Smooth muscle cell (in vitro differentiated cells): ENCODE data around the gene CASP3. TPM values are rescaled to one million over a fixed set of nuclear protein-coding genes. Genes with fewer than 3 reads are reported as not detected.

ENCODE experiments used
- DNase-seq: peaks from one replicate; lab custom pipeline; 2025; ENCODE audit not compliant: unreplicated experiment; lab: John Stamatoyannopoulos, UW
- H2AFZ ChIP-seq: fragments of 200-600 bp; sonication (generic); 2 replicates; pipeline ENCODE4 v1.6.0; 2016; ENCODE audit warnings: antibody characterized with exemption, low read depth, mild to moderate bottlenecking
- H3F3A ChIP-seq: fragments of 200-600 bp; sonication (generic); 2 replicates; pipeline ENCODE4 v1.6.0; 2017; ENCODE audit warnings: antibody characterized with exemption, low read depth
- H3K27ac ChIP-seq: fragments of 200-600 bp; sonication (generic); 2 replicates; pipeline ENCODE4 v1.5.1; 2016; ENCODE audit warnings: low read depth, mild to moderate bottlenecking
- H3K27me3 ChIP-seq: fragments of 200-600 bp; sonication (generic); 2 replicates; pipeline ENCODE4 v1.6.1; 2016; ENCODE audit warnings: low read depth, mild to moderate bottlenecking
- H3K36me3 ChIP-seq: fragments of 200-600 bp; sonication (generic); 2 replicates; pipeline ENCODE4 v1.5.1; 2016; ENCODE audit warnings: low read depth
- H3K4me1 ChIP-seq: fragments of 200-600 bp; sonication (generic); 2 replicates; pipeline ENCODE4 v1.5.1; 2016; ENCODE audit warnings: low read depth
- H3K4me2 ChIP-seq: fragments of 200-600 bp; sonication (generic); 2 replicates; pipeline ENCODE4 v1.6.0; 2016; ENCODE audit warnings: mild to moderate bottlenecking
- H3K4me3 ChIP-seq: fragments of 200-600 bp; sonication (generic); 2 replicates; pipeline ENCODE4 v1.5.1; 2016; ENCODE audit warnings: mild to moderate bottlenecking
- H3K79me2 ChIP-seq: fragments of 200-600 bp; sonication (generic); 2 replicates; pipeline ENCODE4 v1.6.0; 2016; ENCODE audit warnings: low read depth, mild to moderate bottlenecking
- H3K9ac ChIP-seq: fragments of 200-600 bp; sonication (generic); 2 replicates; pipeline ENCODE4 v1.6.0; 2016; ENCODE audit warnings: low read depth
- H3K9me3 ChIP-seq: fragments of 200-600 bp; sonication (generic); replicated peaks from 2 replicates; pipeline ENCODE4 v1.5.1; 2016; ENCODE audit warnings: low read depth
- H4K20me1 ChIP-seq: fragments of 200-600 bp; sonication (generic); 2 replicates; pipeline ENCODE4 v1.6.0; 2016; ENCODE audit warnings: low read depth
- WGBS: methylation state at CpG from one replicate; pipeline ENCODE4 v1.1.7; 2016; ENCODE audit warnings: low lambda C conversion rate; 5-methylcytosine and 5-hydroxymethylcytosine counted together
- polyA plus RNA-seq: library from polyadenylated mRNA; unstranded; fragments of >200 nt; fragmentation: Nextera tagmentation; extraction: Ambion mirVana; gene quantifications from 2 replicates; pipeline ENCODE4 v1.2.1, GENCODE V29; 2016
- total RNA-seq: library from RNA; depleted of rRNA; stranded (reverse); fragments of >200 nt; gene quantifications from 2 replicates; pipeline ENCODE4 v1.2.3, GENCODE V29; 2014
- TF ChIP-seq, protein P1 (sequence below): fragments of 200-600 bp; sonication (generic); IDR thresholded peaks from 2 replicates; pipeline ENCODE4 v1.5.1; 2017; ENCODE audit warnings: borderline replicate concordance, mild to moderate bottlenecking, antibody characterized with exemption; ENCODE audit not compliant: insufficient read depth, poor library complexity, severe bottlenecking

CASP3 gene
- total and polyA plus RNA-seq, 2 experiments from 2014 or later = 35.7 to 48.5 TPM

DNA sequence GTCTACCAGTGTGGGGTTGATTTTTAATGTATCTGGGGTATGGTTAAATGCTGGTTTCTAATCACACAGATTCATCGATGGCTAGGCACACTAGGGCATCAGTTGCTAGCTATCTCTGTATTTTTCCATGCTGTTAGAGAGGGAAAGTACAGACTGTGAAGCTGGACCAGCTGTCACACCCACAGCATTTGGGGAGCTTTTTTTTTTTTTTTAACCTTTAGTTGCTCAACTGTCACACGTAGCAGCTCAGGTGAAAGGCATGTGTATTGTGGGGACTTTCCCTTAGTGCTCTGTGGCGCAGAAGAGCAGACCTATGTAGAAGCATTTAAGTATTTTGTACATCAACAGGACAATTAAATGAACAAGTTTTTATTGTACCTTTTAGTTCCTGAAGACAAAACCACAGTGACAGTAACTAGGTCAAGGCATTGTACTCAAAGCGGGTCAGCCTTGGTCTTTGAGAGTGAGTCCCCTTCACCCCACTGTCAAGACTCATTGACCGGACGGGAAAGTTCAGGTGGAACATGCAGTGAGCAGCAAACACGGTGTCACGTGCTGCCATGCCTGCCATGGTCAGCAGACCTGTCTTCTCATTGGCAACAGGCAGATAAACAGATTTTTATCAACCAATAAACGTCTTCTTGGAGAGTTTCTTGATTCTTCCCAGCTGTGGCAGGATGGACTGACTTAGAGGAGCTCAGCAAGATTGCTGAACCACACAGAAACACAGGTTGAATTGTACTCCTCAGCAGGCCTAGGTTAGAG is 65.3 kb downstream of the CASP3 start:
- H3K27me3 ChIP-seq = no peaks in the 10 kb centered on the region
- TF ChIP-seq, protein P1, sequence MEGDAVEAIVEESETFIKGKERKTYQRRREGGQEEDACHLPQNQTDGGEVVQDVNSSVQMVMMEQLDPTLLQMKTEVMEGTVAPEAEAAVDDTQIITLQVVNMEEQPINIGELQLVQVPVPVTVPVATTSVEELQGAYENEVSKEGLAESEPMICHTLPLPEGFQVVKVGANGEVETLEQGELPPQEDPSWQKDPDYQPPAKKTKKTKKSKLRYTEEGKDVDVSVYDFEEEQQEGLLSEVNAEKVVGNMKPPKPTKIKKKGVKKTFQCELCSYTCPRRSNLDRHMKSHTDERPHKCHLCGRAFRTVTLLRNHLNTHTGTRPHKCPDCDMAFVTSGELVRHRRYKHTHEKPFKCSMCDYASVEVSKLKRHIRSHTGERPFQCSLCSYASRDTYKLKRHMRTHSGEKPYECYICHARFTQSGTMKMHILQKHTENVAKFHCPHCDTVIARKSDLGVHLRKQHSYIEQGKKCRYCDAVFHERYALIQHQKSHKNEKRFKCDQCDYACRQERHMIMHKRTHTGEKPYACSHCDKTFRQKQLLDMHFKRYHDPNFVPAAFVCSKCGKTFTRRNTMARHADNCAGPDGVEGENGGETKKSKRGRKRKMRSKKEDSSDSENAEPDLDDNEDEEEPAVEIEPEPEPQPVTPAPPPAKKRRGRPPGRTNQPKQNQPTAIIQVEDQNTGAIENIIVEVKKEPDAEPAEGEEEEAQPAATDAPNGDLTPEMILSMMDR = no peak
- H2AFZ ChIP-seq = no peak overlapping the region
- H3F3A ChIP-seq = no peaks in the 10 kb centered on the region
- H4K20me1 ChIP-seq = no peaks in the 10 kb centered on the region
- no peak overlapping the region for H3K27ac ChIP-seq
- WGBS = 87% methylated on average over 9 of the region's 9 CpGs
- no peaks in the 10 kb centered on the region for H3K79me2 ChIP-seq
- no peak overlapping the region for H3K4me2 ChIP-seq
- H3K4me1 ChIP-seq = no peaks in the 10 kb centered on the region
- no peaks in the 10 kb centered on the region for H3K9me3 ChIP-seq
- no peak overlapping the region for H3K4me3 ChIP-seq
- H3K36me3 ChIP-seq = no peaks in the 10 kb centered on the region
- no peak for DNase-seq
- H3K9ac ChIP-seq = no peak overlapping the region

Other genes starting within 250 kb of the CASP3 start
- 18.4 and 21.6 TPM in 2 replicates for gene IRF2, start 174.9 kb downstream of the CASP3 start, total RNA-seq
- gene IRF2, start 174.9 kb downstream of the CASP3 start, polyA plus RNA-seq = 6.6 and 10.2 TPM in 2 replicates
- gene PRIMPOL, start 291 bp upstream of the CASP3 start, total RNA-seq = 15.4 and 21.6 TPM in 2 replicates
- 7.5 and 8.3 TPM in 2 replicates for gene PRIMPOL, start 291 bp upstream of the CASP3 start, polyA plus RNA-seq
- gene CENPU, start 84.6 kb upstream of the CASP3 start, total RNA-seq = 12.9 and 18.4 TPM in 2 replicates
- gene CENPU, start 84.6 kb upstream of the CASP3 start, polyA plus RNA-seq = 9.1 and 12.2 TPM in 2 replicates
- 22.4 and 24.5 TPM in 2 replicates for gene ACSL1, start 176.5 kb upstream of the CASP3 start, total RNA-seq
- gene ACSL1, start 176.5 kb upstream of the CASP3 start, polyA plus RNA-seq = 12.0 and 13.8 TPM in 2 replicates